22Rv1 (cell line): ENCODE data around the gene CFAP61.

Source experiments
- H3K27ac ChIP-seq: fragments of 450-650 bp; 2 replicates; pipeline ENCODE4 v1.5.1; 2017
- CTCF ChIP-seq: fragments of 450-650 bp; IDR thresholded peaks from 2 replicates; pipeline ENCODE4 v1.5.1; 2017; ENCODE audit warnings: mild to moderate bottlenecking
- ZFX ChIP-seq: fragments of 450-650 bp; IDR thresholded peaks from 2 replicates; pipeline ENCODE4 v1.6.1; 2017; ENCODE audit warnings: antibody characterized with exemption, borderline replicate concordance

The CFAP61 gene

GRCh38 chr20:20363434-20363798, 311.1 kb downstream of the CFAP61 start:
- TF ChIP-seq ZFX (no peak), CTCF (no peak)
- no peak overlapping the region for H3K27ac ChIP-seq

- no peak overlapping the region for H3K27ac ChIP-seq
These were observed 311.7 kb downstream of the CFAP61 start for GRCh38 chr20:20363799-20364592.

GRCh38 chr20:20364593-20365479, 312.5 kb downstream of the CFAP61 start:
- no peak overlapping the region for H3K27ac ChIP-seq
- no peak for TF ChIP-seq ZFX
- TF ChIP-seq CTCF, result no peak

More at GRCh38 chr20:20363799-20364592, 311.7 kb downstream of the CFAP61 start:
- TF ChIP-seq ZFX (no peak), CTCF (no peak)

- H3K27ac ChIP-seq, result no peak overlapping the region
- TF ChIP-seq CTCF (no peak), ZFX (no peak)
These were observed 313.3 kb downstream of the CFAP61 start for GRCh38 chr20:20365480-20366161.

- no peak overlapping the region for H3K27ac ChIP-seq
- TF ChIP-seq ZFX (no peak), CTCF (no peak)
These were observed 314.2 kb downstream of the CFAP61 start for GRCh38 chr20:20366551-20366875.

- no peak overlapping the region for H3K27ac ChIP-seq
- TF ChIP-seq CTCF (no peak), ZFX (no peak)
These were observed 314.7 kb downstream of the CFAP61 start for GRCh38 chr20:20366876-20367574.
